GM19397 (cell line): ENCODE measurements around the gene SP100.
"Not testable (repeated sequence)": the region's sequence is repeated elsewhere in the genome, so short reads cannot be mapped to it uniquely, and the experiment has no call there.

Experiments
- ATAC-seq: cut with Tn5 transposase; IDR thresholded peaks from one replicate; pipeline ENCODE4 v1.9.1; 2021; ENCODE audit warnings: mild to moderate bottlenecking, moderate library complexity; ENCODE audit not compliant: unreplicated experiment

SP100 gene

GRCh38 chr2:230416061-230416721 is at the start of gene SP100:
TSS of gene SP100 (plus strand) at chr2:230416201. CDS start at chr2:230416297, 96 bp downstream.
- peak; percentile 79 for ATAC-seq

- no peak for ATAC-seq
These were observed 33.9 kb upstream of the SP100 start for GRCh38 chr2:230382108-230382507.

DNA sequence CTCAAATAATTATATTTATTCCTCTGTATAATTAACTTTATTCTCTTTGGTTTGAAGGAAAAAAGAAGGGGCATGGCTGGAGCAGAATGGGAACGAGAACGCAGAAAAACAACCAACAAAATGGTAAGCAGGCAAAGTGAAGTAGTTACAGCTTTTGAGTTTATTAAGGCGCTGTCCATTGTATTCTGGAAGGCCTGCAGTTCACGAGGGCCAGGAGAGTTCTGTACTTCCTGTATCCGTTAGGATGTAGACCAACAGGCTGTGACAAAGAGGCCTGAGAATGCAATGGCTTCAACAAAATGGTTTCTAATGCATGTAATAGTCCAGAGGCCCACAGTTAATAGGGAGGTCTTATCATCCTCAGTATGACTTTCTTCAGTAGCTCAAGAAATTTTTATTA is 32.5 kb upstream of the SP100 start:
- no peak for ATAC-seq

- no peak for ATAC-seq
These were observed 31.0 kb upstream of the SP100 start for GRCh38 chr2:230384986-230385385.

DNA sequence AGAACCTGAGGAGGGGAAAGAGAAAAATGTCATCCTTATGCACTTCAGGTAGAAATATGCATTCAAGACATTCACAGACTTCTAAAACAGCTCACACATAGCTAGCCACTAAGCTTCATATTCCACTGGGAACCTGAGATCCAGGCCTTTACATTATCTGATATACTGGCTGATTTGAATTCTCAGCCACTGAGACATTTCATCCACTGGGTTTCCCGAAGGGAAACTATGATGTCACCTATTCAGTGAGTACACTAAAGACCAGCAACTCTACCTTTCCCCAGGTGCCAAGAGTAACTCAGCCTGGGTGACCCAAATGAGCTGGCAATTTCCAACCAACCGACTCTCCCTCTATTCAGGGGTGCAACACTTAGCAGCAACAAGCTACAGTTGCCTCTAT is 21.7 kb upstream of the SP100 start:
- ATAC-seq = no peak

GRCh38 chr2:230398698-230399097 is 17.3 kb upstream of the SP100 start:
- ATAC-seq = not testable (repeated sequence)

GRCh38 chr2:230400041-230400440 is 16.0 kb upstream of the SP100 start:
- no peak for ATAC-seq

DNA sequence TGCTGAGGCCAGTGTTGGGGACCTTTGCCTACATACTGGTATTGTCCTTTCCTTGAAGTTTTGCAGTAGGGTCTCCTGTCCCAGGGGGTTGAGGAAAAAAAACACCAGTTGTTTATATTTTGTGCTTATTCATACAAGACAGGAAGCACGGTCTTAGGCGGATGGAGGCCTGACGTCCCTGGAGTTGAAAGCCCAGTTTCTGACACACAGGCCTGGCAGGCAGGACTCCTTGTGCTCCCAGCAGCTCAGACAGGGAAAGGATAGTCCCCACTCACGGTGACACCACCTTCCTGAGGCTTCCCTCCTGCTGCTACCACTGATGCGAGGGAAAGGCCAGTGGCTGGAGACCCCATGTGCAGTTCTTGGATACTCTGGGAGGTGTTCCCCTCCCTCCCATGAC is 15.5 kb upstream of the SP100 start:
- no peak for ATAC-seq

DNA sequence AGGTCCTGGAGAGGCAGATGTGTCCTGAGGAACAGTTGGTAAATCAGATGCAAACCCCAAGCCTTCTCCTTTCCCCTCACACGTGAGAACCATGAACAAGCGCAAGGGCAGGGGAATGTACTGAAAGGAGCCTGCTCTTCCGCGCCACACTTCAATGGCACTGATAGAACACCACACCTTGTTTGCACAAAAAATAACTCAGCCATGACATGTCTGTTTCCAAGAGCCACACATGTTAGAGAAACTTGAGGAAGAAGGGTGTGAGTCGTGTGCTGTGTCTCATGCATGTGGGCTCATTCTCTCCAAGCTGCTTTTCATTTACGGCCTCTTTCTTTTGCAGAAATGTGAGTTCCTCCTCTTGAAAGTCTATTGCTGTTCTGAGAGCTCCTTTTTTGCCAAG is 15.0 kb upstream of the SP100 start:
- not testable (repeated sequence) for ATAC-seq

DNA sequence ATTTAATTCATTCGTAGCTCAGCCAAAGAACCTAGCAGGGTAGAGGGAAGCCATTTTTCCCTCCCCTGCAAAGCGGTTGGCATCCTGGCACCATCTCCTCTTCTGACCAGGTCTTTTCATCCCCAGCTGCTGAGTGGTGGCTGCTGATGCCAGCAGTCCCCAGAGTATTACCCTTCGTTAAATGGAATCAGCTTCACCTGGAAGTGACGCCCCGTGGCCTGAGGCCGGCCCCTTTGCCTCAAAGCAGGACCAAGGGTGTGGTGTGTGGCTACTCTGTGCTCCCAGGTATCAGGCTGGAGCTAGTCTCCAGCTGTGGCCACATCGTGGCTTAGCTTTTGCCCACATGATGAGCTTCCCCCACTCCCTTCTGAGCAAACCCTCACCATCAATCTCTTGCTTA is 12.3 kb upstream of the SP100 start:
- ATAC-seq = no peak

DNA sequence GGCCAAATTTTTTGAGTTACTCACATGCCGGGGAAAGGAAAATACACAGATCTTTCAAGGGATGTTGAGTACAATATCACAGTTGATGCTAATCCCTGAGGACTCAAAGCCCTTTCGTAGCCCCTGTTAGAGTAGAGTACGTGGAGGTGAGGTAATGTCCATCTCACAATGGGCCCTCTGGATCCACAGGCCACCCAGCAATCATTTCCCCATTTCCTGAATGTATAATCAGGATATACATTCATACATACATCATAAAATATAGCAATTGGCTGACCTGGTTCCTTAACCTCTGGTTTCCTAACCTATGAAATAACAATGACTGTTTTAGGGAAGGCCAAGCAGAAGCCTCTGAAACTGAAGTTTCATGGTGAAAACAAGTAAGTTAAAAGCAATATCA is 10.2 kb upstream of the SP100 start:
- ATAC-seq = no peak

- no peak for ATAC-seq
These were observed 7.7 kb upstream of the SP100 start for GRCh38 chr2:230408244-230408842.

- ATAC-seq = not testable (repeated sequence)
These were observed 6.7 kb upstream of the SP100 start for GRCh38 chr2:230409316-230409715.

- no peak for ATAC-seq
These were observed 5.7 kb upstream of the SP100 start for GRCh38 chr2:230410263-230410662.

GRCh38 chr2:230410861-230411569 is 5.0 kb upstream of the SP100 start:
- no peak for ATAC-seq

DNA sequence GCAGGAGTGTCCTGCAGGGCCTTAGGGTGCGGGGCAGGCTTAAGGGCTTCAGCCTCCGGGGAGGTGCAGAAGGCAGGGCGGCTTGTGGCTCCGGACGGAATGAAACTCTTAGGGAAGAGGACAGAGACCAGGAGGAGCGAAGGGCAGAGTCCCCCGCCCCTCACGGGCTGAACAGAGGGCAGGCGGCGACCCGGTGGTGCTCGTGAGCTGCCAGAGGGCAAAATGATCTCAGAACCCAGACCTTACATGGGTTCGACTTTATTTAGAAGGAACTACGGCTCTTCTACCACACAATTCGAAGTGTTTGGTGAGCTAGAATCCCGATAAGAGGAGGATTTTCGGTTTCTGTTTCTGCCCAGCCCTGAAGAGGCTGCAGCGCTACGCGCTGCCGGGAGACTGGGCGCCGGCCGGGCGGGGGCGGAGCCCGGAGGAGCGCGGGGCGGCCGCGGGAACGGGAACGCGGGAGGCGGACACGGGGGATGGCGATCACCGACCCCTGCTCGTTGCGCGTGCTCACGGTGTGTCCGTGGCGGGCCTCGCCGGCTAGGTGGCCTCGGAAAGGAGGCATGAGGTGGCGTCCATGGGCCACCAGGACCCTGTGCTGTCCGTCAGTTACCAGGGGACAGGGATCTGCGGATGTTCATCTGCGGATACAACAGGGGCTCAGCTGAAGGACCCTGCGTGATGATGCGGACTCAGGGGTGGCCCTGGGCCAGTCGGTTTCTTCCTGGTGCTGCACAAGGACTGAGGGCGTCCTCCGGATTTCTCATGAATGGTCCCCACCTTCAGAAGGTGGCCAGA is 4.2 kb upstream of the SP100 start:
- ATAC-seq = peak; percentile 49

DNA sequence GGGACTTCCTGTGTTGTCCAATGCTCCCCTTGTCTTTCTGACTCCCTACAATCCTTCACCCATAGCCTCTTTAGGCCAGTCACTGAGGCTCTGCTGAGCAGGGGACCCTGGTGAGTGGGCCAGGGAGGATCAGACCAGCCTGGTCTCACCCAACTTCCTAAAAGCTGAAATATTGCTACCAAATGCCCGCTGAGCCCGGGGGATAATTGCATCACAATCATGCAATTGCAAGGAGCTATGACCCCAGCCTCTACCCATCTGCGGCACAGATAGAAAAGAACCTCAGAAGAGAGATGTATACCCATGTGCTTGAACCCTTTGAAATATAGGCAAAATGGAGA is 3.7 kb upstream of the SP100 start:
- ATAC-seq = no peak

GRCh38 chr2:230412846-230413245 is 3.2 kb upstream of the SP100 start:
- ATAC-seq = no peak

DNA sequence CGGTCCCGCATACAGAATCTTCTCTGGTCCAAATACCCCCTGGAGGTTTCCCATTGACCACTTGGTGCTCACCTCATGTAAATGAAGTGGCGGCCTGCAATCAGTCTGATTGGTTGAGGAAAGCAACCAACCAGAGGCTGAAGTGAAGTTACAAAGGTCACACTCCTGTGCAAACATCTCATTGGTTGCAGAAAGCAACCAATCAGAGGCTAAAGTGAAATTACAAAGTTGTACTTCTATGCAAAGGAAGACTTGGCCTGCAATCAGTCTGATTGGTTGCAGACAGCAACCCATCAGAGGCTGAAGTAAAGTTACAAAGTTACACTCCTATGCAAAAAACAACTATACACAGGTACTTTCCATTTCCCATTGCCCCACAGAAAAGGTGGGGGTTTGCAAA is 2.5 kb upstream of the SP100 start:
- ATAC-seq = no peak

DNA sequence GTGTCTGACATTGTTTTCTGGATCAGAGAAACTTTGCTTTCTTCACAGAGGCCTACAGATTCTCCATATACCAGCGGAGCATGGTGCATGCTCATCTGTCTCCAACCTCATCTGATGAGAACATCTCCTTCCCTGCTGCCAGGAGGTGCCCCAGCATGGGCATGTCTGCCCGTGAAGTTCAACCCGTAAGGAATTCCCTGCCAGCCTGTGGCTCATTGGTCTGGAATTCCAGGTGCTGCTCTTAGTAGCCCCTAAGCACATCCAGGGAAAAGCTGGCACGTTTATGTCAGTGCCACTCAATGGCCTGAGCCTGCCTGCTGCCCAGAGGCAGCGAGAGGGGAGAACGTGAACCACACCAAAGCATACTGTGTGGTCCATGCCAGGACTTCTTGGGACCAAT is 1.7 kb upstream of the SP100 start:
- ATAC-seq = no peak

GRCh38 chr2:230417436-230417835 is 1.4 kb downstream of the SP100 start:
- no peak for ATAC-seq
